Measurements from ENCODE around the gene CBY1. TPM values are rescaled to one million over a fixed set of nuclear protein-coding genes. Genes with fewer than 3 reads are reported as not detected.

CBY1 gene
- total and polyA plus RNA-seq, 2 donors (not counting 3 experiments of a cell fraction or from before 2014, with no cell fraction given), result 37.0 to 41.8 TPM

GRCh38 chr22:38618258-38618657 is 38.2 kb upstream of the CBY1 start:
- no peak overlapping the region for H3K27ac ChIP-seq (ENCODE audit: insufficient read depth, low read depth, low read length)
- H3K4me1 ChIP-seq (ENCODE audit: control insufficient read depth, extremely low read depth, insufficient read depth, low read length), result no peaks in the 10 kb centered on the region
- CTCF ChIA-PET, result no interaction called here
- DNase-seq (ENCODE audit: low read depth, low spot score) (no peak), FAIRE-seq (no peak)
- H2AFZ ChIP-seq (ENCODE audit: low read depth, low read length), result no peak overlapping the region
- H3K4me3 ChIP-seq (replicated peaks in 1 of 3; ENCODE audit: insufficient read depth in 1 of 3, low read depth in 1 of 3, low read length in 3 of 3), result no peak overlapping the region
- TF ChIP-seq FOS (IDR thresholded peaks at IDR 0.05; ENCODE audit: borderline replicate concordance, insufficient read depth, low read length), result no peak
- no peak for TF ChIP-seq JUN (IDR thresholded peaks at IDR 0.05; ENCODE audit: borderline replicate concordance, insufficient read depth, insufficient read length, low read depth)
- TF ChIP-seq GATA2 (IDR thresholded peaks at IDR 0.05; ENCODE audit: insufficient read depth, insufficient read length, low read depth, low read length), result no peak
- no peak for TF ChIP-seq MYC (IDR thresholded peaks at IDR 0.05; ENCODE audit: low read depth, low read length)
- TF ChIP-seq POLR2AphosphoS5 (IDR thresholded peaks at IDR 0.05; ENCODE audit: insufficient read depth, low read depth, low read length), result no peak
- TF ChIP-seq, protein P1, sequence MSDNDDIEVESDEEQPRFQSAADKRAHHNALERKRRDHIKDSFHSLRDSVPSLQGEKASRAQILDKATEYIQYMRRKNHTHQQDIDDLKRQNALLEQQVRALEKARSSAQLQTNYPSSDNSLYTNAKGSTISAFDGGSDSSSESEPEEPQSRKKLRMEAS (IDR thresholded peaks at IDR 0.05; ENCODE audit: insufficient read depth, insufficient read length), result no peak
- TF ChIP-seq, protein P2, sequence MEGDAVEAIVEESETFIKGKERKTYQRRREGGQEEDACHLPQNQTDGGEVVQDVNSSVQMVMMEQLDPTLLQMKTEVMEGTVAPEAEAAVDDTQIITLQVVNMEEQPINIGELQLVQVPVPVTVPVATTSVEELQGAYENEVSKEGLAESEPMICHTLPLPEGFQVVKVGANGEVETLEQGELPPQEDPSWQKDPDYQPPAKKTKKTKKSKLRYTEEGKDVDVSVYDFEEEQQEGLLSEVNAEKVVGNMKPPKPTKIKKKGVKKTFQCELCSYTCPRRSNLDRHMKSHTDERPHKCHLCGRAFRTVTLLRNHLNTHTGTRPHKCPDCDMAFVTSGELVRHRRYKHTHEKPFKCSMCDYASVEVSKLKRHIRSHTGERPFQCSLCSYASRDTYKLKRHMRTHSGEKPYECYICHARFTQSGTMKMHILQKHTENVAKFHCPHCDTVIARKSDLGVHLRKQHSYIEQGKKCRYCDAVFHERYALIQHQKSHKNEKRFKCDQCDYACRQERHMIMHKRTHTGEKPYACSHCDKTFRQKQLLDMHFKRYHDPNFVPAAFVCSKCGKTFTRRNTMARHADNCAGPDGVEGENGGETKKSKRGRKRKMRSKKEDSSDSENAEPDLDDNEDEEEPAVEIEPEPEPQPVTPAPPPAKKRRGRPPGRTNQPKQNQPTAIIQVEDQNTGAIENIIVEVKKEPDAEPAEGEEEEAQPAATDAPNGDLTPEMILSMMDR (IDR thresholded peaks at IDR 0.05; ENCODE audit: extremely low read depth in 1 of 2, insufficient read depth in 1 of 2, low read depth in 1 of 2, low read length in 2 of 2), result no peak
- H3K36me3 ChIP-seq (ENCODE audit: control insufficient read depth in 2 of 2, extremely low read depth in 1 of 2, insufficient read depth in 2 of 2, low read length in 2 of 2), result no peaks in the 10 kb centered on the region
- no peak overlapping the region for H3K9ac ChIP-seq (replicated peaks; ENCODE audit: extremely low read depth, insufficient read depth, low read length)
- no TSS peak for BruUV-seq (replicated peaks)
- POLR2A ChIA-PET, result no interaction called here
- H3K9me3 ChIP-seq (replicated peaks; ENCODE audit: control insufficient read depth, insufficient read depth, low read length), result no peaks in the 10 kb centered on the region
- H3K27me3 ChIP-seq (ENCODE audit: control insufficient read depth in 2 of 2, insufficient read depth in 2 of 2, low read length in 2 of 2), result no peaks in the 10 kb centered on the region
- no peaks in the 10 kb centered on the region for H4K20me1 ChIP-seq (replicated peaks; ENCODE audit: control insufficient read depth, extremely low read depth, insufficient read depth, low read length)
- dilution Hi-C loops (cut with MboI; ENCODE audit: extremely low pct_ligation_motif_present, low sequenced_read_pairs), result no loop called here
- H3K9me1 ChIP-seq (replicated peaks; ENCODE audit: control insufficient read depth, extremely low read depth, insufficient read depth, low read length), result no peaks in the 10 kb centered on the region
- no peak overlapping the region for H3K4me2 ChIP-seq (ENCODE audit: insufficient read depth, low read length)
- no peaks in the 10 kb centered on the region for H3K79me2 ChIP-seq (ENCODE audit: control insufficient read depth, insufficient read depth, low read length)
- intact Hi-C loops (cut with micrococcal nuclease), result no loop called here
